ENCODE data around the gene MYOM3. TPM values are rescaled to one million over a fixed set of nuclear protein-coding genes. Genes with fewer than 3 reads are reported as not detected.

Gene MYOM3
- total RNA-seq, 1 experiment from 2014 or later, result not detected

DNA sequence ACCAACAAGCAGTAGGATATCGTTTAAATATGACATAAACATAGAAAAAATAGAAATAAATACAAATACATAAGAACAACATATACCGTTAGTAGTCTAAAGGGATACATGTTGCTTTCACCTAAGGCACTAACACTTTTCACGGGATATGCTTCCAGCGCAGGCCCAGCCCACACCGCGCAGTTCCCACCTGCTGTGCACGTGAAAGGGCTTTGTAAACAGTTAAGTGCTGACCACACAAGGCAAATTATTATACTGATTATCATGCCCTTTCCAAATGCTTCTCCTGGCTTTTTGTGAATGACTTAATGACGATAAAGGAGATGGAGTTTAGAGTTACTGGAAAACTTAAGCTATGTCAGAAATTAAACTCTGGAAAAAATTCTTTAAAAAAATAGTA lies 42.3 kb upstream of the MYOM3 start:
- Histone ChIP-seq H3K4me3 (ENCODE audit: low read depth, low read length, poor library complexity, severe bottlenecking) (no peak overlapping the region), H3K36me3 (ENCODE audit: insufficient read depth, low read length, poor library complexity, severe bottlenecking) (no peaks in the 10 kb centered on the region), H3K9me3 (ENCODE audit: low read depth, low read length, poor library complexity, severe bottlenecking) (no peaks in the 10 kb centered on the region), H3K27me3 (replicated peaks; ENCODE audit: insufficient read depth, low read depth, low read length, poor library complexity) (no peaks in the 10 kb centered on the region), H3K27ac (ENCODE audit: low read depth, low read length, poor library complexity, severe bottlenecking) (no peak overlapping the region), H3K4me1 (ENCODE audit: insufficient read depth, low read length, poor library complexity, severe bottlenecking) (peaks cover 4% of the 10 kb centered on the region)
- TF ChIP-seq EZH2 (IDR thresholded peaks at IDR 0.05; ENCODE audit: borderline replicate concordance, low read depth, low read length, poor library complexity, severe bottlenecking), result no peak
- TF ChIP-seq, protein P1, sequence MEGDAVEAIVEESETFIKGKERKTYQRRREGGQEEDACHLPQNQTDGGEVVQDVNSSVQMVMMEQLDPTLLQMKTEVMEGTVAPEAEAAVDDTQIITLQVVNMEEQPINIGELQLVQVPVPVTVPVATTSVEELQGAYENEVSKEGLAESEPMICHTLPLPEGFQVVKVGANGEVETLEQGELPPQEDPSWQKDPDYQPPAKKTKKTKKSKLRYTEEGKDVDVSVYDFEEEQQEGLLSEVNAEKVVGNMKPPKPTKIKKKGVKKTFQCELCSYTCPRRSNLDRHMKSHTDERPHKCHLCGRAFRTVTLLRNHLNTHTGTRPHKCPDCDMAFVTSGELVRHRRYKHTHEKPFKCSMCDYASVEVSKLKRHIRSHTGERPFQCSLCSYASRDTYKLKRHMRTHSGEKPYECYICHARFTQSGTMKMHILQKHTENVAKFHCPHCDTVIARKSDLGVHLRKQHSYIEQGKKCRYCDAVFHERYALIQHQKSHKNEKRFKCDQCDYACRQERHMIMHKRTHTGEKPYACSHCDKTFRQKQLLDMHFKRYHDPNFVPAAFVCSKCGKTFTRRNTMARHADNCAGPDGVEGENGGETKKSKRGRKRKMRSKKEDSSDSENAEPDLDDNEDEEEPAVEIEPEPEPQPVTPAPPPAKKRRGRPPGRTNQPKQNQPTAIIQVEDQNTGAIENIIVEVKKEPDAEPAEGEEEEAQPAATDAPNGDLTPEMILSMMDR (conservative IDR thresholded peaks at IDR 0.05; ENCODE audit: low read depth, low read length), result no peak
- DNase-seq (ENCODE audit: low spot score), result no peak
- CTCF ChIA-PET, result interaction anchor here (1.8 kb wide), 1 partner anchor 237 kb away, joined by 5 read pairs; no protein-coding TSS in a partner anchor
- POLR2A ChIA-PET (ENCODE audit: low non-redundant PET), result no interaction called here
- intact Hi-C loops (cut with micrococcal nuclease; ENCODE audit: unreplicated experiment), result no loop called here
- no TSS peak for BruUV-seq (replicated peaks)

DNA sequence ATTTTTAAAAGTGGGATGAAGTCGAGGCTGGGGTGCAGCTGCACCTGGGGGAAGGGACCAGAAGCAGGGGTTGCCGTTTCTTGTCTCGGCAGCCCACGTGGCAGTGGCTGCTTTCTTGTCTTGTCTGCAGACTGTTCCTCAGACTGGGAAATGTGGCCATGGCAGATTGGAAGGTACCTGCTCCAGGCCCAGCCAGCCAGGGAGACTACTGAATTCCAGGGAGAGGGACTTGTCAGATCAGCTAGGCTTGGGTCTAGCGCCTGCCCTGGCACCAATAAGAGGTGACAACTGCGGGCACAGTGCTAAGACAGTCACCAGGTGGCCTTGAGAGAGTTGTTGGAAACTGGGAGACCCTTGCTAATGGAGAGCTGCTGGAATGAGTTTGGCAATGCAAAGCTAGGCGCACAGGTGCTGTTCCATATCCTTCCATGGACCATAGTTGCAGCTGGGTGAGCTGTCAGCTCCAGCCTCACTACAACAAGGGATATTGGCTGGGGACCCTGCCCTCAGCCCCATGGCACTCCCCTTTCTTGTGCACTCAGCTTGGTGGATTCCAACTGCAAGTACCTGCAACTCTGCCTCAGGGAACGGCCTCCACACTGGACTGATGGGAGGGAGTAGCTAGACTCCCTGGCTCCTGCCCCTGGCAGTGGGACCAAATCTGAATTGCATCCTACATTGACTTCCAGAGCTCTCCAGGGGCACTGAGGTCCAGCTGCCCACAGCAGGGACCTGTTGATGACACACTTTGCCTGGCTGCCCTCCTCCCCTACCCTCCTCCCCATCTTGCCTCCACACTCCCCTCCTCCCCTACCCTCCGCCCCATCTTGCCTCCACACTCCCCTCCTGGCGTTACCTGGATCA lies 40.9 kb upstream of the MYOM3 start:
- no TSS peak for BruUV-seq (replicated peaks)
- no peak for DNase-seq (ENCODE audit: low spot score)
- CTCF ChIA-PET, result interaction anchor here (1.8 kb wide), 1 partner anchor 239 kb away, joined by 5 read pairs; no protein-coding TSS in a partner anchor
- Histone ChIP-seq H3K36me3 (ENCODE audit: insufficient read depth, low read length, poor library complexity, severe bottlenecking) (no peaks in the 10 kb centered on the region), H3K9me3 (ENCODE audit: low read depth, low read length, poor library complexity, severe bottlenecking) (no peaks in the 10 kb centered on the region), H3K4me3 (ENCODE audit: low read depth, low read length, poor library complexity, severe bottlenecking) (no peak overlapping the region), H3K27ac (ENCODE audit: low read depth, low read length, poor library complexity, severe bottlenecking) (no peak overlapping the region), H3K4me1 (ENCODE audit: insufficient read depth, low read length, poor library complexity, severe bottlenecking) (peaks cover 4% of the 10 kb centered on the region), H3K27me3 (replicated peaks; ENCODE audit: insufficient read depth, low read depth, low read length, poor library complexity) (no peaks in the 10 kb centered on the region)
- intact Hi-C loops (cut with micrococcal nuclease; ENCODE audit: unreplicated experiment), result no loop called here
- TF ChIP-seq, protein P1 (conservative IDR thresholded peaks at IDR 0.05; ENCODE audit: low read depth, low read length), result no peak
- no peak for TF ChIP-seq EZH2 (IDR thresholded peaks at IDR 0.05; ENCODE audit: borderline replicate concordance, low read depth, low read length, poor library complexity, severe bottlenecking)
- POLR2A ChIA-PET (ENCODE audit: low non-redundant PET), result no interaction called here

DNA sequence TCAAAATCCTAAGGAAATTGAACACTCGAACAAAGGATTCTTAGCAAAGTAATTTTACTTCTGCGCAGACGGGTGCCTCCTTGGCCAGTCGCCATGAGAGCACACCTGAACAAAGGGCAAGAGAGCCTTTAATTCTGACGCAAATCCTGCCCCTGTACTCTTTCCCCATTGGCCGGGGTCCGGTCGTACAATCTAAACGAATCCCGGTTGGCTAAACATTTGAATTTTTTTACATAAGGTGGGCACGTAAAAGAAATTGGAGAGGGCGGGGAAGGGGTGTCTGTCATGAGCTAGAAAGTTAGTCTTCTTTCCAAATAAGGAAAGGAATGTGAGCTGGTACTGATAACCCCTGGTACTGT lies 39.2 kb upstream of the MYOM3 start:
- no peak for DNase-seq (ENCODE audit: low spot score)
- intact Hi-C loops (cut with micrococcal nuclease; ENCODE audit: unreplicated experiment), result no loop called here
- no peak for TF ChIP-seq EZH2 (IDR thresholded peaks at IDR 0.05; ENCODE audit: borderline replicate concordance, low read depth, low read length, poor library complexity, severe bottlenecking)
- TF ChIP-seq, protein P1 (conservative IDR thresholded peaks at IDR 0.05; ENCODE audit: low read depth, low read length), result no peak
- no TSS peak for BruUV-seq (replicated peaks)
- Histone ChIP-seq H3K27me3 (replicated peaks; ENCODE audit: insufficient read depth, low read depth, low read length, poor library complexity) (no peaks in the 10 kb centered on the region), H3K27ac (ENCODE audit: low read depth, low read length, poor library complexity, severe bottlenecking) (no peak overlapping the region), H3K4me3 (ENCODE audit: low read depth, low read length, poor library complexity, severe bottlenecking) (no peak overlapping the region), H3K9me3 (ENCODE audit: low read depth, low read length, poor library complexity, severe bottlenecking) (no peaks in the 10 kb centered on the region), H3K4me1 (ENCODE audit: insufficient read depth, low read length, poor library complexity, severe bottlenecking) (peaks cover 4% of the 10 kb centered on the region), H3K36me3 (ENCODE audit: insufficient read depth, low read length, poor library complexity, severe bottlenecking) (no peaks in the 10 kb centered on the region)
- CTCF ChIA-PET, result no interaction called here
- POLR2A ChIA-PET (ENCODE audit: low non-redundant PET), result no interaction called here

Data from A673 (cell line).